Measurements from ENCODE around the gene TERT. TPM values are rescaled to one million over a fixed set of nuclear protein-coding genes. Genes with fewer than 3 reads are reported as not detected.

The TERT gene
- polyA plus RNA-seq, 2 of the 4 experiments (the other 2 are of a cell fraction): 1.1 to 4.0 TPM

DNA sequence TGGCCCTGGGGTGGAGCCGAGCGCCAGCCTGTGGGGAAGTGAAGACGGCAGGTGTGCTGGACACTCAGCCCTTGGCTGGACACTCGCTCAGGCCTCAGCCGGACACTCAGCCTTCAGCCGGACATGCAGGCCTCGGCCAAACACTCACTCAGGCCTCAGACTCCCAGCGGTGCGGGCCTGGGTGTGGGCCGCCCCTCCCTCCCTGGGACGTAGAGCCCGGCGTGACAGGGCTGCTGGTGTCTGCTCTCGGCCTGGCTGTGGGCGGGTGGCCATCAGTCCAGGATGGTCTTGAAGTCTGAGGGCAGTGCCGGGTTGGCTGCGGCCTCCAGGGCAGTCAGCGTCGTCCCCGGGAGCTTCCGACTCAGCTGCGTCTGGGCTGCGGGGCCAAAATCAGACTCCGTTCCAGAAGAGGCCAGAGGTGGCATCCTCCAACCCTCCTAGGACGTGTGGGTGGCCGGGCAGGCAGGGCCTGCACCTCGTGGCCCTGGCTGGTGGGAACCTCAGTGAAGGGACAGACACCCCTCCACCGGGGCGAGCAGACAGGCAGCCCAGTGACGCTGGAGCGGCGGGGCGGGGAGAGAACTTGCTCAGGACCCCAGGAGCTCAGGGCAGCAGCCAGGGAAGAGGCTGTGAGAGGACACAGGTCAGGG lies 41.3 kb downstream of the TERT start:
- H3K4me1 ChIP-seq: no peaks in the 10 kb centered on the region
- H3K27ac ChIP-seq: no peak overlapping the region
- no peaks in the 10 kb centered on the region for H3K9me3 ChIP-seq
- ATAC-seq: no peak
- no peak for DNase-seq (ENCODE audit: low read depth in 1 of 2, low spot score in 1 of 2)
- TF ChIP-seq CEBPB (IDR thresholded peaks at IDR 0.05): no peak
- TF ChIP-seq ESRRA (IDR thresholded peaks at IDR 0.05; ENCODE audit: borderline replicate concordance, low read length): no peak
- TF ChIP-seq SMC3 (IDR thresholded peaks at IDR 0.05): no peak
- TF ChIP-seq TFCP2L1 (CRISPR knock-in tag; IDR thresholded peaks at IDR 0.05): no peak
- TF ChIP-seq, protein P1, sequence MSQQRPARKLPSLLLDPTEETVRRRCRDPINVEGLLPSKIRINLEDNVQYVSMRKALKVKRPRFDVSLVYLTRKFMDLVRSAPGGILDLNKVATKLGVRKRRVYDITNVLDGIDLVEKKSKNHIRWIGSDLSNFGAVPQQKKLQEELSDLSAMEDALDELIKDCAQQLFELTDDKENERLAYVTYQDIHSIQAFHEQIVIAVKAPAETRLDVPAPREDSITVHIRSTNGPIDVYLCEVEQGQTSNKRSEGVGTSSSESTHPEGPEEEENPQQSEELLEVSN (IDR thresholded peaks at IDR 0.05; ENCODE audit: borderline replicate concordance, low read depth): no peak
- no peak for TF ChIP-seq MAFK (IDR thresholded peaks at IDR 0.05; ENCODE audit: partially characterized antibody)
- no peak for TF ChIP-seq TP53 (CRISPR knock-in tag; IDR thresholded peaks at IDR 0.05)
- POLR2A ChIA-PET: no interaction called here
- no peak overlapping the region for H3K4me2 ChIP-seq
- WGBS (ENCODE audit: missing lambda C conversion rate): 92% methylated on average over 16 of the region's 33 CpGs
- no peak for FAIRE-seq
- no peak overlapping the region for H3K4me3 ChIP-seq
- CTCF ChIA-PET: interaction anchor here (1.8 kb wide), 1 partner anchor 127 kb away, joined by 4 read pairs; no protein-coding TSS in a partner anchor

DNA sequence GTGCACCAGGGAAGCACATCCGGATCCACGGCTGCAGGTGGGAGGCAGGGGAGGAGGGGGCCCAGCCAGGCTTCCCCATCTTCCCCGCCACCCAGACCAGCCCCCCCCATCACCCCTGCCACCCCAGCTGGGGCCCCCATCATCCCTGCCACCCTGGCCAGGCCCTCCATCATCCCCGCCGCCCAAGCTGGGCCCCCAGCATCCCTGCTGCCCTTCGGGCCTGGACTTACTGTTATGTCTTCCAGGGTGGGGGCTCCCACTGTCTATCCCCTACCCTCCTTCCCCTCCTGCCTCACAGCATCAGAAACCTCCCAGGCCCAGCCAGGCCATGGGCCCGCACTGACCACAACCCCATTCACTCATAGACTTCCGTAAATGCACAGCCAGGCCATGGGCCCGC lies 42.2 kb downstream of the TERT start:
- POLR2A ChIA-PET: no interaction called here
- Histone ChIP-seq H3K4me2 (no peak overlapping the region), H3K4me1 (no peaks in the 10 kb centered on the region), H3K9me3 (no peaks in the 10 kb centered on the region), H3K4me3 (no peak overlapping the region), H3K27ac (no peak overlapping the region)
- 91% methylated on average over 8 of the region's 9 CpGs for WGBS (ENCODE audit: missing lambda C conversion rate)
- CTCF ChIA-PET: no interaction called here
- DNase-seq (ENCODE audit: low read depth in 1 of 2, low spot score in 1 of 2): no peak
- no peak for FAIRE-seq
- TF ChIP-seq FOSB (CRISPR knock-in tag; IDR thresholded peaks at IDR 0.05) (no peak), HOXA7 (CRISPR knock-in tag; IDR thresholded peaks at IDR 0.05) (no peak), RAD21 (conservative IDR thresholded peaks at IDR 0.05 in 1 of 2, IDR thresholded peaks at IDR 0.05 in 1 of 2) (no peak), EHF (CRISPR knock-in tag; IDR thresholded peaks at IDR 0.05) (no peak), TP53 (CRISPR knock-in tag; IDR thresholded peaks at IDR 0.05) (no peak), HOXB13 (CRISPR knock-in tag; IDR thresholded peaks at IDR 0.05; ENCODE audit: low read depth) (no peak), TFCP2L1 (CRISPR knock-in tag; IDR thresholded peaks at IDR 0.05) (no peak), EHMT2 (IDR thresholded peaks at IDR 0.05; ENCODE audit: low read depth) (no peak), EP300 (IDR thresholded peaks at IDR 0.05) (no peak), POLR2AphosphoS2 (conservative IDR thresholded peaks at IDR 0.05; ENCODE audit: low read length) (no peak), ZFP36 (IDR thresholded peaks at IDR 0.05; ENCODE audit: borderline replicate concordance, partially characterized antibody) (no peak), NPAS2 (CRISPR knock-in tag; IDR thresholded peaks at IDR 0.05; ENCODE audit: borderline replicate concordance) (no peak)
- TF ChIP-seq, protein P2, sequence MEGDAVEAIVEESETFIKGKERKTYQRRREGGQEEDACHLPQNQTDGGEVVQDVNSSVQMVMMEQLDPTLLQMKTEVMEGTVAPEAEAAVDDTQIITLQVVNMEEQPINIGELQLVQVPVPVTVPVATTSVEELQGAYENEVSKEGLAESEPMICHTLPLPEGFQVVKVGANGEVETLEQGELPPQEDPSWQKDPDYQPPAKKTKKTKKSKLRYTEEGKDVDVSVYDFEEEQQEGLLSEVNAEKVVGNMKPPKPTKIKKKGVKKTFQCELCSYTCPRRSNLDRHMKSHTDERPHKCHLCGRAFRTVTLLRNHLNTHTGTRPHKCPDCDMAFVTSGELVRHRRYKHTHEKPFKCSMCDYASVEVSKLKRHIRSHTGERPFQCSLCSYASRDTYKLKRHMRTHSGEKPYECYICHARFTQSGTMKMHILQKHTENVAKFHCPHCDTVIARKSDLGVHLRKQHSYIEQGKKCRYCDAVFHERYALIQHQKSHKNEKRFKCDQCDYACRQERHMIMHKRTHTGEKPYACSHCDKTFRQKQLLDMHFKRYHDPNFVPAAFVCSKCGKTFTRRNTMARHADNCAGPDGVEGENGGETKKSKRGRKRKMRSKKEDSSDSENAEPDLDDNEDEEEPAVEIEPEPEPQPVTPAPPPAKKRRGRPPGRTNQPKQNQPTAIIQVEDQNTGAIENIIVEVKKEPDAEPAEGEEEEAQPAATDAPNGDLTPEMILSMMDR (IDR thresholded peaks at IDR 0.05): no peak
- TF ChIP-seq, protein P3, sequence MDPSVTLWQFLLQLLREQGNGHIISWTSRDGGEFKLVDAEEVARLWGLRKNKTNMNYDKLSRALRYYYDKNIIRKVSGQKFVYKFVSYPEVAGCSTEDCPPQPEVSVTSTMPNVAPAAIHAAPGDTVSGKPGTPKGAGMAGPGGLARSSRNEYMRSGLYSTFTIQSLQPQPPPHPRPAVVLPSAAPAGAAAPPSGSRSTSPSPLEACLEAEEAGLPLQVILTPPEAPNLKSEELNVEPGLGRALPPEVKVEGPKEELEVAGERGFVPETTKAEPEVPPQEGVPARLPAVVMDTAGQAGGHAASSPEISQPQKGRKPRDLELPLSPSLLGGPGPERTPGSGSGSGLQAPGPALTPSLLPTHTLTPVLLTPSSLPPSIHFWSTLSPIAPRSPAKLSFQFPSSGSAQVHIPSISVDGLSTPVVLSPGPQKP (IDR thresholded peaks at IDR 0.05; ENCODE audit: low read depth, low read length): no peak
- TF ChIP-seq, protein P4, sequence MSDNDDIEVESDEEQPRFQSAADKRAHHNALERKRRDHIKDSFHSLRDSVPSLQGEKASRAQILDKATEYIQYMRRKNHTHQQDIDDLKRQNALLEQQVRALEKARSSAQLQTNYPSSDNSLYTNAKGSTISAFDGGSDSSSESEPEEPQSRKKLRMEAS (IDR thresholded peaks at IDR 0.05): no peak
- TF ChIP-seq, protein P5, sequence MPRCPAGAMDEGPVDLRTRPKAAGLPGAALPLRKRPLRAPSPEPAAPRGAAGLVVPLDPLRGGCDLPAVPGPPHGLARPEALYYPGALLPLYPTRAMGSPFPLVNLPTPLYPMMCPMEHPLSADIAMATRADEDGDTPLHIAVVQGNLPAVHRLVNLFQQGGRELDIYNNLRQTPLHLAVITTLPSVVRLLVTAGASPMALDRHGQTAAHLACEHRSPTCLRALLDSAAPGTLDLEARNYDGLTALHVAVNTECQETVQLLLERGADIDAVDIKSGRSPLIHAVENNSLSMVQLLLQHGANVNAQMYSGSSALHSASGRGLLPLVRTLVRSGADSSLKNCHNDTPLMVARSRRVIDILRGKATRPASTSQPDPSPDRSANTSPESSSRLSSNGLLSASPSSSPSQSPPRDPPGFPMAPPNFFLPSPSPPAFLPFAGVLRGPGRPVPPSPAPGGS (IDR thresholded peaks at IDR 0.05): no peak
- TF ChIP-seq, protein P6, sequence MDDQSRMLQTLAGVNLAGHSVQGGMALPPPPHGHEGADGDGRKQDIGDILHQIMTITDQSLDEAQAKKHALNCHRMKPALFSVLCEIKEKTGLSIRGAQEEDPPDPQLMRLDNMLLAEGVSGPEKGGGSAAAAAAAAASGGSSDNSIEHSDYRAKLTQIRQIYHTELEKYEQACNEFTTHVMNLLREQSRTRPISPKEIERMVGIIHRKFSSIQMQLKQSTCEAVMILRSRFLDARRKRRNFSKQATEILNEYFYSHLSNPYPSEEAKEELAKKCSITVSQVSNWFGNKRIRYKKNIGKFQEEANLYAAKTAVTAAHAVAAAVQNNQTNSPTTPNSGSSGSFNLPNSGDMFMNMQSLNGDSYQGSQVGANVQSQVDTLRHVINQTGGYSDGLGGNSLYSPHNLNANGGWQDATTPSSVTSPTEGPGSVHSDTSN (IDR thresholded peaks at IDR 0.05): no peak
- no peak for ATAC-seq
